Measurements from ENCODE around the gene ACCS.

ACCS gene, protein sequence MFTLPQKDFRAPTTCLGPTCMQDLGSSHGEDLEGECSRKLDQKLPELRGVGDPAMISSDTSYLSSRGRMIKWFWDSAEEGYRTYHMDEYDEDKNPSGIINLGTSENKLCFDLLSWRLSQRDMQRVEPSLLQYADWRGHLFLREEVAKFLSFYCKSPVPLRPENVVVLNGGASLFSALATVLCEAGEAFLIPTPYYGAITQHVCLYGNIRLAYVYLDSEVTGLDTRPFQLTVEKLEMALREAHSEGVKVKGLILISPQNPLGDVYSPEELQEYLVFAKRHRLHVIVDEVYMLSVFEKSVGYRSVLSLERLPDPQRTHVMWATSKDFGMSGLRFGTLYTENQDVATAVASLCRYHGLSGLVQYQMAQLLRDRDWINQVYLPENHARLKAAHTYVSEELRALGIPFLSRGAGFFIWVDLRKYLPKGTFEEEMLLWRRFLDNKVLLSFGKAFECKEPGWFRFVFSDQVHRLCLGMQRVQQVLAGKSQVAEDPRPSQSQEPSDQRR

GRCh38 chr11:44065841-44066731 lies at the start of gene ACCS:
TSS of gene ACCS (plus strand) at chr11:44066270. CDS start at chr11:44067628, 1,358 bp downstream.
- DNase-seq: peak; percentile 79

GRCh38 chr11:44016546-44017442 lies 49.3 kb upstream of the ACCS start:
- no peak for DNase-seq

- peak; percentile 41 for DNase-seq
These were observed 48.5 kb upstream of the ACCS start for GRCh38 chr11:44017443-44018126.

DNA sequence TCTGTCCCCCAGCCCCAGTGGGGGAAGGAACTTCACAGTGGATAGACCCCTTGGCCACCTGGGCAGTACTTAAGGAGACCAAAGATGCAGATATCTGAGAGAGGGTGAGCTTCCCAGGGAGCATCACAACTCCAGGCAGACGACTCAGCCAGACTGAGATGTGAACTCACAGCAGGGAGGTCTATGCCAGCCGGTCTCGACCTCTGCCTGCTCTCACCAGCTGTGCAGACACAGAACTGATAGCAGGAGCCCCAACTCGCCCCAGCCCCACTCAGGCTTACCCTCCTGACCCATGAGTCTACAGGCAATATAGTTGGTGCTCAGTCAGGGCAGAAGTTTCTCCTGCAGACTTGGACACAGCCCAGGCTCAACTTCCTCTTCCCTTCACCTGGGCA lies 47.9 kb upstream of the ACCS start:
- DNase-seq: no peak

DNA sequence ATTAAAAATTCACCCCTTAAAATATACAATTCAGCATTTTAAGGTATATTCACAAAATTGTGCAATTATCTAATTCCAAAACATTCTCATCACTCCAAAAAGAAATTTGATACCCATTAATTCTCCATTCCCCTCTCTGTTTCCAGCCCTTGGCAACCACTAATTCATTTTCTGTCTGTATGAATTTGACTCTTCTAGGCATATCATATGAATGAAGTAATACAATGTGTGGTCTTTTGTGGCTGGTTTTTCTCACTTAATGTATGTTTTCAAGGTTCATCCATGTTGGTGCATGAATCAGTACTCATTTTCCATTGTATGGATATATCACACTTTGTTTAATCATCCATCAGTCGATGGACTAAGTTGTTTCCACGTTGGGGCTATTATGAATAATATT lies 47.2 kb upstream of the ACCS start:
- no peak for DNase-seq

DNA sequence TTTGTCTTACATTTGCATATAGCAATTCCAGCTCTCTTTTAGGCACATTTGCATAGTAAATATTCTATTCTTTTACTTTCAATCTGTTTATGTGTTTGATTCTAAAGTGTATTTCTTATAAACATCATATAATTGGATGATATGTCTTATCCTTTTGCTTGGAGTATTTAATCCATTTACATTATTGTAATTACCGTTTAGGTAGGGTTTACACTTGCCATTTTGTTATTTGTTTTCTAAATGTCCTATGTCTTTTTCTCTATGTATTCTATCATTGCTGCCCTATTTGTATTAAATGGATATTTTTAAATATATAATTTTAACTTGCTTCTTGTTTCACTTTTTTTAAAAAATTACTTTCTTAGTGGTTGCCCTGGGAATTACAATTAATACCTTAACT lies 41.1 kb upstream of the ACCS start:
- DNase-seq: no peak

- DNase-seq: no peak
These were observed 40.3 kb upstream of the ACCS start for GRCh38 chr11:44025727-44026126.

GRCh38 chr11:44028401-44028800 lies 37.7 kb upstream of the ACCS start:
- DNase-seq: no peak

- no peak for DNase-seq
These were observed 37.1 kb upstream of the ACCS start for GRCh38 chr11:44028816-44029506.

DNA sequence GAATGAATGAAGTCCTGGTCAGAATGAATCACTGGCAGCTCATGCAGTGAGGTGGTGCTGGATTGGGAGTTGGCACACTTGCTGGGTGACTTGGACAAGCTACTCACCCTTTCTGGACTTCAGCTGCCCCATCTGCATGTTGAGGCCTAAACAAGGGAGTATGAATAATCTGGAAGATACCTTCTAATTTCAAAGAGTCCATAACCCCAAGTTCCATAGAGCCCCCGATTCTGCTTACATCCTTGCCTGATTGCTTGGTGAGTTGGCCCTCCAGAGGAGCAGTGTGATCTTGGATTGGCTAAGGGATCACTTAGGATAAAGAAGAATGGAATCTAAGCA lies 36.6 kb upstream of the ACCS start:
- DNase-seq: no peak

DNA sequence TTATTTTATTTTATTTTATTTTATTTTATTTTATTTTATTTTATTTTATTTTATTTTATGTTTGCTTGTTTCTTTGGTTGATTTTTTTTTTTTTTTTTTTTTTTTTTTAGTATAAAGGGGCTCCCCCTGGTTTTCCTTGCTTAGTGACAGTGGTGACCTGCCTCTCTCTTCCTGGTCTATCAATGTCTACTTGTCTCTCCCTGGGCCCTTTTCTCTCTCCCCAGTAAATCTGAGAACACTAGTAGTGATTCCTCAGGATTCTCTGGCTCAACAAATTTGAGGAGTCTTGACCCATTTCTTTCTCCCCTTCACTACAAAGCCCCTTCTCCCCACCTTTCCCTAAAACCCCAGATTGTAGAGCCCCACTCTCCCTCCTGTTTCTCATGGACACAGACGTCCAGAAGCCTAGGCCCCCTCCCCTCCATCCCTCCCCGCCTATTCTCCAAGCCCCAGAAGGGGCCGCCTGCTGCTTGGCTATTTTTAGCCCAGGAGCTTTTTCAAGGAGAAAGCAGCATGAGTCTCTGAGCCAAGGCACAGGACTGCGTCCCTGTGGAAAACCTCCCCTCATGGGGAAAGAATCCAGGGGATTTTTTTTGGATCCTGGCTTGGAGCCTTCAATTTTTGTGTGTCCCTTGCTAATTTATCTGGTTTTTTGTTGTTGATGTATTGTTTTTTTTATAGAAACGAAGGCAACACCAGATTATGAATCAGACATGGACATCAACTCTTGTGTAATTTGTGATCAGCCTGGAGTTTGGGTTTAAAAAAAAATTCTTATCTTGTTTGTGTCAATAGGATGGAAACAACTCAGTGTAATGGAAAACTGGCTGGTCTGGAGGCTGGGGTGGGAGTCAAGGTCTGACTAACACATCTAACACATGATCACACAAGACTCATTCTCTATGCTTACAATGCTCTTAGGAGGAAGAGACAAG lies 35.8 kb upstream of the ACCS start:
- DNase-seq: no peak

DNA sequence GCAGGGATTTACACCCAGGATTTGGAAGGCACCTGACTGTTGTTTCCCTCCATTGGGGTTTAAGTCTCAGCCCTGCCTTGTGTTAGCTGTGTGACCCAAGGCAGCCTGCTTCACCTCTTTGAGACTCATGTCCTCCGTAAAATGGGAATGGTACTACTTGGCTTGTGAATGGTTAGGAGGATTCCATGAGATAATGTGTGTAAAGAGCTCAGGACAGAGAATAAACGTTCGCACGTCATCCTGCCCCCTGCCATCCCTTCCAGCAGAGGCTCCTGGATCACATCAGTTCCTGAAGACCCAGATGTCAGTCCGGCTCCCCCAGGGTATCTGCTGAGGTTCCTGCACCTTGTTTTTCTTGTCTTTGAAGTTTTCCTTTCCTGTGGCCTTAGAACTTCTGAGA lies 35.1 kb upstream of the ACCS start:
- no peak for DNase-seq

DNA sequence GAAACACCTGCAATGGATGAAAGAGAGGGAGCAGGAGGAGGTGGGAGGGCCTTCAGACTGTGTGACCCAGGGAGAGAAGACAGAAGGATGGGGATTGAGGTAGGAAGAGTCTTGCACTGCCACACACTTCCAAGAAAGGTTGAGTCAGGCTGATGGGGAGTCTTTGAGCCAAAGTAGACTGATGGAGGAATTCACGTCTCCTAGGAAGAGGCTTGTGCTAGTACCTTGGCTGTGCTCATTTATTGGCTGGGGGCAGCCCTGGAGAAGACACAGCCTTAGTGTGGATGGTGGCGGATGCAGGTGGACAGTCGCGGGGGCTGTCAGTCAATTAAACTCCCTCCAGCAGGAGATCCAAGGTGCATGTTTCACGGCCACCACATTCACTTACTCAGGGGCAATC lies 34.5 kb upstream of the ACCS start:
- no peak for DNase-seq

- no peak for DNase-seq
These were observed 33.6 kb upstream of the ACCS start for GRCh38 chr11:44032299-44033085.

DNA sequence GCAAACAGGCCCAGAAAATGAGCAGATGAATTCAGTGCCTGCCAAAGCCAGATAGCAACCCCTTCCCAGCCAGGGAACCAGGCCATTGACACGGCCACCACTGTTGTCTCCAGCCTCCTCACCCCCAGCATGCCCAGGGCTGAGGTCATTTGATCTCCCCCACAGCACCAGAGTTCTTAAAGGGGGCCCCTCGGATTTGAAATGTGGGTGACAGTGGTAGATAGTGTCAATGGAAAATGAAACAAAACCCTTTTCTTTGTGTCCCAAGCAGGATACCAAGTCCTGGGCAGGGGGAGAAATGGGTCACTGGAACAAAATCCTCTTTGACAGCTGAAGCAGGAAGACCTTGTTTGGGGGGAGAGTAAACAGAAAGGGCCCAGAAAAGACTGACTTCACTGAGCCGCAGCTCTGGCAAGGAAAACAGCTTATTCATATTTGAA lies 32.6 kb upstream of the ACCS start:
- no peak for DNase-seq

GRCh38 chr11:44033856-44034255 lies 32.2 kb upstream of the ACCS start:
- DNase-seq: no peak

DNA sequence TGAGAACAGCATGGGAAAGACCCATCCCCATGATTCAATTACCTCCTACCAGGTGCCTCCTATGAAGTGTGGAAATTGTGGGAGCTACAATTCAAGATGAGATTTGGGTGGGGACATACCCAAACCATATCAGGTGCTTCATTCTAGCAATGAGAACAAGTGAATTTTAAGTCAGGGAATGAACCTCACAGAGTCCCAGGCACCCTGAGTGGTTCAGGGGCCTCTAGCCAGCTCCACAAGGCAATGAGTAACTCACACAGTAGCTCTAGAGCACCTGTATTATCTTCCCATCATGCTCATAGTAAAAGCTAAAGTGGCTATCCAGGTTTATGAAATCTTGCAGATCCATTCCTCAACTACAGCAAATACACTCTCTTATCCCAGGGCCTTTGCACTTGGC lies 31.4 kb upstream of the ACCS start:
- no peak for DNase-seq

DNA sequence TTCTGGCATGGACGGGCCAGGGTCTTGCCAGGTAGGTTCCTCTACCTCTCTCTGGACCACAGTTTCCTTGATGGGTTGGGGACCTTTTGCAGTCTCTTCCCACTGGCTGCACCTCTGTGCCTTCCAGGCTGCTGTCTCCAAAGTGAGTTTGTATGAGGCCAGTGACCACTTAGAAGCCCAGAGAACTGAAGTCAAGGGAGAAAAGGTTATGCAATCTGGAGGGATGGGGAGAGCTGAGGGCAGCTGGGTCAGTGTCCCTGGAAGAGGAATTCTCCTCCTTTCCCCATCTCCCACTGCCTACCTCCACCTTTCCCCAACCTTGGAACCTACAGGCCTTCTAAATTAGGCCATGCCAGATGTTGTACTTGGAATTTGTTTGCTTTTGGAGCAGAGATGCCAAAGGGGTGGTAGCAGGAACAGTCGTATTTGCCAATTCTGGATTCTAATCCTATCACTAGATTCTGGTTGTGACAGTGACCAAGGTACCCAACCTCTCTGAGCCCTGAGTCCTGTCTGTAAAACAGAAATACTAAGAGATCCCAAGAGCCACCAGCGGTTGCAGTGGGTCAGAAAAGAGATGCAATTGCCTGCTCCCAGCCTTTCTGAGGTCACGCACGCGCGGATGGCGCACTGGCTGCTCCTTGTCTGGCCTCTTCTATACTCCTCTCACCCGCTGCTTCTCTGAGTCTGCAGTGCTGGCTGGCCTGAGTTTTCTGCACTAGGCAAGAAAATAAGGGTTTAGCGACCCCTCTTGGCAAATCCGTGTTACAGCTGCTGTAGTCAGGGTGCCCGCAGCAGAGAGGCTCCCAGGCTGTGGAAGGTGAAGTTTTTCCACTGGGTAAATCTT lies 29.0 kb upstream of the ACCS start:
- DNase-seq: peak; percentile 76

- DNase-seq: no peak
These were observed 28.4 kb upstream of the ACCS start for GRCh38 chr11:44037658-44037998.

All from NCI-H1694 (cell line).